Caki2 (cell line): Measurements from ENCODE around the gene TPSB2. TPM values are rescaled to one million over a fixed set of nuclear protein-coding genes. Genes with fewer than 3 reads are reported as not detected.
"Not testable (repeated sequence)": the region's sequence is repeated elsewhere in the genome, so short reads cannot be mapped to it uniquely, and the experiment has no call there.

ENCODE experiments used
- DNase-seq: peaks from one replicate; pipeline ENCODE4 v3.0.0-alpha.2; 2015; ENCODE audit warnings: low read depth
- in situ Hi-C: cut with HindIII; loops from 2 replicates; pipeline ENCODE4 v1.10.0; 2016; ENCODE audit warnings: low sequenced_read_pairs, low pct_unique_long_range_greater_than_20kb, mixed read lengths
- total RNA-seq: library from RNA; depleted of rRNA; stranded (reverse); fragments of >200 nt; shearing (Covaris generic); gene quantifications from 2 replicates; pipeline ENCODE4 v1.2.3, GENCODE V29; 2014; ENCODE audit warnings: low replicate concordance; rRNA removed

Gene TPSB2
- total RNA-seq, result not detected in 2 replicates

DNA sequence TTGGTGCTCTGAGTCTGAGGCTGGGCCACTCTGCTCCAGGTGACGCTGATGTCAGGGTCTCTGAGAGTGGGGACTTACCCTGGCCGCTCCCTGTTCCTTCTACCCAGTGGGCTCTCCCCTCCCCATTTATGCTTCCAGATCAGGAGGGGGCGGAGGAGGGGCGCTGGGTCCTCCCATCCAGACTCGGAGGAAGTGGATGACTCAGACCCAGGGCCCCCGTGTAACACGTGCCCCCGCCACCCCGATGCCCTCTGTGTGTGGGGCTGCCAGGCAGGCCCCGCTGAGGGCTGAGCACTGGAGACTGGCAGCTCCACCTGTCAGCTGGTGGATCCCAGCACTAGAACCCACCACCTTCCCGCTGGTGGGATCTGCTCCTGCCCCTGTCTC lies at the start of gene TPSB2:
Gene TPSB2, minus strand, starts transcription at position 101 of the 387 bp plus-strand sequence. CDS start 233 bp downstream, outside the sequence.
- DNase-seq, in situ Hi-C loops: not testable (repeated sequence)

GRCh38 chr16:1279081-1279944 lies 49.3 kb upstream of the TPSB2 start:
- in situ Hi-C loops, result no loop called here
- no peak for DNase-seq

- DNase-seq, result no peak
- in situ Hi-C loops, result no loop called here
Observed at GRCh38 chr16:1278477-1278876, 48.5 kb upstream of the TPSB2 start.

GRCh38 chr16:1277617-1278282 lies 47.8 kb upstream of the TPSB2 start:
- no peak for DNase-seq
- in situ Hi-C loops, result no loop called here

DNA sequence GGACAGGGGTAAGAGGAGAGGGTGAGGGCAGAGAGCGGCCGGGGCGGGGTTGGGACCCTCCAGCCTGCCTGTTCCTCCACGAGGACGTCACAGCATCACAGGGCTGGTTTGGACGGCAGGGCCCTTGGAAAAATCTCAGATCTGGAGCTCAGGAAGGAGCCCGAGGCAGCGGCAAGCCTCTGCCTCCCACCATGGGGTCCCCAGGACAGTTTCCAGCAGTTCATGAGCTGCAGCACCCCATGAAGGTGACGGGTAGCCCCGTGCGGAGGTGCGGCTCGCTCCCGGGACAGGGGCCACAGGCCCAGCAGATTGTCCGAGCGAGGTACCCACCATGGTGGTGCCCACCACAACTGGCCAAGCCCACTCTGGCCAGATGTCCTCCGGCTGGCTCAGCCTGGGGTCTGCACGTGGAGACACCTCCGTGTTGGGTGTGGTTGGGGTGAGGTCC lies 47.2 kb upstream of the TPSB2 start:
- no peak for DNase-seq
- in situ Hi-C loops, result no loop called here

DNA sequence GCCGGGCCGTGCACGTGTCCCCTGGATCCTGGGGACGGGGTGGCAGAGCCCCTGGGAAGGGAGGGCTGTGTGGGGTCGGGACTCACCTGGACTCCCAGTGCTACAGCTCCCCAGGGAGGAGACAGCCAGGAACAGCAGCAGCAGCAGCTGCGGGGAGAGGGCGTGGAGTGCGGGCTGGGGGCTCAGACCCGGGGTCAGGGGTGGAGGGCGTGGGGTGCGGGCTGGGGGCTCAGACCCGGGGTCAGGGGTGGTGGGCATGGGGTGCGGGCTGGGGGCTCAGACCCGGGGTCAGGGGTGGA lies 46.5 kb upstream of the TPSB2 start:
- in situ Hi-C loops, result no loop called here
- no peak for DNase-seq

GRCh38 chr16:1275791-1276579 lies 46.0 kb upstream of the TPSB2 start:
- in situ Hi-C loops, result no loop called here

GRCh38 chr16:1274767-1275166 lies 44.8 kb upstream of the TPSB2 start:
- no peak for DNase-seq
- in situ Hi-C loops, result no loop called here

More at GRCh38 chr16:1275791-1276579, 46.0 kb upstream of the TPSB2 start:
- DNase-seq, result no peak

GRCh38 chr16:1273816-1274215 lies 43.8 kb upstream of the TPSB2 start:
- in situ Hi-C loops, result no loop called here

GRCh38 chr16:1272453-1273198 lies 42.6 kb upstream of the TPSB2 start:
- no peak for DNase-seq
- in situ Hi-C loops, result no loop called here

More at GRCh38 chr16:1273816-1274215, 43.8 kb upstream of the TPSB2 start:
- no peak for DNase-seq

- in situ Hi-C loops, result not testable (repeated sequence)
- peak; percentile 64 for DNase-seq
Observed at GRCh38 chr16:1271724-1272413, 41.9 kb upstream of the TPSB2 start.

- DNase-seq, result no peak
- in situ Hi-C loops, result no loop called here
Observed at GRCh38 chr16:1271380-1271723, 41.4 kb upstream of the TPSB2 start.

GRCh38 chr16:1269418-1269817 lies 39.4 kb upstream of the TPSB2 start:
- in situ Hi-C loops, DNase-seq: not testable (repeated sequence)

- in situ Hi-C loops, result no loop called here
- DNase-seq, result no peak
Observed at GRCh38 chr16:1265826-1266225, 35.8 kb upstream of the TPSB2 start.

DNA sequence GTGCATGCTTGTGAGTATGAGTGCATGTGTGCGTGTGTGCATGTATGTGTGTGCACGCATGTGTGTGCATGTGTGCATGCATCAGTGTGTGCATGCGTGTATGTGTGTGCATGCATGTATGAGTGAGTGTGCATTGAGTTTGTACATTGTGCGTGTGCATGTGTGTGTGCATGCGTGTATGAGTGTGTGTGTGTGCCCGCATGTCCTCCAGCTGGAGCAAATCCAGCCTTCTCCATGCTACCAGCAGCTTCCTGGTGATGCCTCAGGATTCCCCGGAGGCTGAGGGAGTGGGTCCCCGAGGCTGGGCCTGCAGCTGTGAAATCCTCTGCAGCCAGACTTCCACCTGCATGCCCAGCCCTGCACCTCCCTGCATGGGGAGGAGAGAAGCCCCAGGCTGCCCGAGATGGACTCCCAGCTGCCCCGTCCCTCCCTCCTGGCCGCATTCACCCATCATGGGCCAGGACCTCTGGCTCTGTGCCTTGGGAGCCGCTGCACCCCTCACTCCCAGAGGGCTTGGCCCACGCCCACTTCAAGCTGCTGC lies 35.2 kb upstream of the TPSB2 start:
- no peak for DNase-seq
- in situ Hi-C loops, result no loop called here

DNA sequence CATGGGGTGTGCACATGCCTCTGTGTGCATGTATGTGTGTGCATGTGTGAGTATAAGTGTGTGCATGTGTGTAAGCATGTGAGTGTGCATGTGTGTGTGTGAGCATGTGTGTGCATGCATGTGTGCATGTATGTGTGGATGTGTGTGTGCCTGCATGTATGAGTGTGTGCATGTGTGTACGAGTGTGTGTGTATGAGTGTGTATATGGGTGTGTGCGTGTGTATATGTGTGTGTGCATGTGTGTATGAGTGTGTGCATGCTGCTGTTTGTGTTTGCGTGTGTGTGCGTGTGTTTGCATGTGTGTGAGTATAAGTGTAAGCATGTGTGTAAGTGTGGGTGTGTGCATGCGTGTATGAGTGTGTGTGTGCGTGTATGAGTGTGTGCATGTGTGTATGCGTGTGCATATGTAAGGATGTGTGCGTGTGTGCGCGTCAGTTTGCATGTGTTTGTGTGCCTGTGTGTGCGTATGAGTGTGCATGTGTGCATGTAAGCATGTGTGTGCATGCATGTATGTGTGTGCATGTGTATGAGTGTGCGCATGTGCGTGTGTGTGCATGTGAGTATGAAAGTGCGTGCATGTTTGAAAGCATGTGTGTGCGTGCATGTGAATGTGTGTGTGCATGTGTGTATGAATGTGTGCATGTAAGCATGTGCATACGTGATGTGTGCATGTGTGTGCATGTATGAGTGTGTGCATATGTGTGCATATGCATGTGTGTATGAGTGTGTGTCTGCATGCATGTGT lies 34.5 kb upstream of the TPSB2 start:
- DNase-seq, result no peak
- in situ Hi-C loops, result no loop called here
